Natural killer cell (primary cell): Measurements from ENCODE around the gene ST3GAL4. TPM values are rescaled to one million over a fixed set of nuclear protein-coding genes. Genes with fewer than 3 reads are reported as not detected.
A peak's percentile ranks its signal among the peaks of the same experiment; 100 is the strongest.

Experiments
- ATAC-seq, 3 donors: fragments of 150-1000 bp in 2 of 3; fragments of 200-7000 bp in 1 of 3; cut with Tn5 transposase; 1 replicate in 1 of 3; 2 replicates in 2 of 3; pipeline ENCODE4 v1.10.0; 2021; ENCODE audit warnings: mild to moderate bottlenecking in 2 of 3, moderate library complexity in 2 of 3
- DNase-seq, 2 donors: peaks; one replicate each; pipeline versions ENCODE4 v3.0.0 to v3.0.0-alpha.2; 2013 to 2021; ENCODE audit warnings: mixed read lengths in 1 of 2
- H3K27ac ChIP-seq: one replicate; pipeline ENCODE4 v1.5.1; 2013; ENCODE audit warnings: mild to moderate bottlenecking, low read length
- H3K27me3 ChIP-seq: one replicate; pipeline ENCODE4 v1.6.1; 2013; ENCODE audit warnings: low read length; ENCODE audit not compliant: control insufficient read depth, insufficient read depth
- H3K36me3 ChIP-seq: one replicate; pipeline ENCODE4 v1.6.1; 2013; ENCODE audit warnings: low read length; ENCODE audit not compliant: control insufficient read depth, insufficient read depth
- H3K4me1 ChIP-seq: one replicate; pipeline ENCODE4 v1.6.1; 2013; ENCODE audit warnings: low read length; ENCODE audit not compliant: control insufficient read depth, insufficient read depth
- H3K4me3 ChIP-seq: one replicate; pipeline ENCODE4 v1.5.1; 2013; ENCODE audit warnings: low read length
- H3K9me3 ChIP-seq: one replicate; pipeline ENCODE4 v1.6.1; 2013; ENCODE audit warnings: low read length; ENCODE audit not compliant: control insufficient read depth, insufficient read depth
- H3K27ac Mint-ChIP-seq, 2 donors: one replicate each; pipeline ENCODE4 v1.8.0; 2022; ENCODE audit warnings: mild to moderate bottlenecking in 2 of 2, mixed read lengths in 2 of 2, moderate library complexity in 1 of 2
- H3K27me3 Mint-ChIP-seq, 2 donors: one replicate each; pipeline ENCODE4 v1.8.0; 2022; ENCODE audit warnings: low read depth in 2 of 2, mixed read lengths in 2 of 2
- H3K36me3 Mint-ChIP-seq: one replicate; pipeline ENCODE4 v1.8.0; 2022; ENCODE audit warnings: mixed read lengths
- H3K4me1 Mint-ChIP-seq, 2 donors: one replicate each; pipeline ENCODE4 v1.8.0; 2022; ENCODE audit warnings: mixed read lengths in 2 of 2
- H3K4me3 Mint-ChIP-seq: one replicate; pipeline ENCODE4 v1.8.0; 2022; ENCODE audit warnings: mild to moderate bottlenecking, moderate library complexity, mixed read lengths
- H3K9me3 Mint-ChIP-seq, 2 donors: one replicate each; pipeline ENCODE4 v1.8.0; 2022; ENCODE audit warnings: mixed read lengths in 2 of 2
- CTCF ChIP-seq: fragments of 200-600 bp; IDR thresholded peaks from one replicate; pipeline ENCODE4 v1.8.0; 2022; ENCODE audit warnings: antibody characterized with exemption
- WGBS: methylation state at CpG from one replicate; pipeline ENCODE4 v1.1.7; 2013; ENCODE audit warnings: missing lambda C conversion rate; ENCODE audit not compliant: insufficient coverage; 5-methylcytosine and 5-hydroxymethylcytosine counted together
- intact Hi-C: fragments of 100-400 bp; cut with micrococcal nuclease; formaldehyde crosslinking; loops from one replicate; pipeline ENCODE4 v1.14.2; 2022
- total RNA-seq, 4 donors: library from RNA; stranded (reverse); fragments of 120-200 nt in 1 of 4; gene quantifications; one replicate each; pipeline versions ENCODE4 v1.2.3 to v1.2.4, GENCODE V29; 2013 to 2022

Gene ST3GAL4
- total RNA-seq, 3 donors from 2014 or later (not counting 1 experiment from before 2014, with no cell fraction given), result 43.3 to 57.6 (median 47.3) TPM

GRCh38 chr11:126424471-126425039 is 69.1 kb downstream of the ST3GAL4 start:
- Histone ChIP-seq H3K36me3 (no peaks in the 10 kb centered on the region), H3K4me3 (no peak overlapping the region), H3K27me3 (no peaks in the 10 kb centered on the region), H3K27ac (no peak overlapping the region), H3K4me1 (peaks cover 14% of the 10 kb centered on the region), H3K9me3 (no peaks in the 10 kb centered on the region)
- intact Hi-C loops, result no loop called here
- Mint-ChIP-seq H3K9me3 (no peaks in the 10 kb centered on the region), H3K27me3 (no peaks in the 10 kb centered on the region), H3K27ac (peak overlapping the region in 1 of 2 donors; percentile 68), H3K4me3 (no peak overlapping the region), H3K36me3 (no peaks in the 10 kb centered on the region), H3K4me1 (peaks cover 20 to 37% of the 10 kb centered on the region in 2 donors)
- no peak for TF ChIP-seq CTCF
- ATAC-seq, result no peak
- DNase-seq, result no peak
- WGBS, result 92% methylated on average over 30 of the region's 30 CpGs

GRCh38 chr11:126426106-126426505 is 70.6 kb downstream of the ST3GAL4 start:
- H3K36me3 Mint-ChIP-seq, result no peaks in the 10 kb centered on the region
- no peak overlapping the region for H3K4me3 ChIP-seq
- no peaks in the 10 kb centered on the region for H3K9me3 Mint-ChIP-seq
- no peak for DNase-seq
- intact Hi-C loops, result no loop called here
- no peak overlapping the region for H3K27ac ChIP-seq
- H3K4me3 Mint-ChIP-seq, result no peak overlapping the region
- no peak for ATAC-seq
- peaks cover 20 to 31% of the 10 kb centered on the region in 2 donors for H3K4me1 Mint-ChIP-seq
- H3K27ac Mint-ChIP-seq, result peak overlapping the region; percentile 79 to 90
- WGBS, result 90% methylated on average over 3 of the region's 3 CpGs
- H3K9me3 ChIP-seq, result no peaks in the 10 kb centered on the region
- no peaks in the 10 kb centered on the region for H3K27me3 Mint-ChIP-seq
- H3K27me3 ChIP-seq, result no peaks in the 10 kb centered on the region
- TF ChIP-seq CTCF, result no peak
- H3K4me1 ChIP-seq, result peaks cover 14% of the 10 kb centered on the region
- no peaks in the 10 kb centered on the region for H3K36me3 ChIP-seq

- H3K9me3 Mint-ChIP-seq, result no peaks in the 10 kb centered on the region
- H3K27me3 Mint-ChIP-seq, result no peaks in the 10 kb centered on the region
- H3K4me1 Mint-ChIP-seq, result peaks cover 20 to 31% of the 10 kb centered on the region in 2 donors
- Histone ChIP-seq H3K27ac (no peak overlapping the region), H3K36me3 (no peaks in the 10 kb centered on the region), H3K27me3 (no peaks in the 10 kb centered on the region), H3K9me3 (no peaks in the 10 kb centered on the region), H3K4me3 (no peak overlapping the region), H3K4me1 (peaks cover 14% of the 10 kb centered on the region)
- H3K36me3 Mint-ChIP-seq, result no peaks in the 10 kb centered on the region
- ATAC-seq (peak; percentile 73 to 95 (median 95)), DNase-seq (no peak)
- 65% methylated on average over 14 of the region's 14 CpGs for WGBS
- no peak for TF ChIP-seq CTCF
- intact Hi-C loops, result no loop called here
- H3K4me3 Mint-ChIP-seq, result peak overlapping the region; percentile 30
- H3K27ac Mint-ChIP-seq, result peak overlapping the region; percentile 79 to 90
Observed at GRCh38 chr11:126426820-126427749, 71.6 kb downstream of the ST3GAL4 start.
